Amniotic stem cell (primary cell): Measurements from ENCODE around the gene SSBP3.
"Not testable (repeated sequence)": the region's sequence is repeated elsewhere in the genome, so short reads cannot be mapped to it uniquely, and the experiment has no call there.

Experiments
- DNase-seq: peaks from one replicate; lab custom pipeline; 2025; lab: John Stamatoyannopoulos, UW

SSBP3 gene

GRCh38 chr1:54220004-54220811 is 186.0 kb downstream of the SSBP3 start:
- no peak for DNase-seq

GRCh38 chr1:54219688-54220003 is 186.5 kb downstream of the SSBP3 start:
- no peak for DNase-seq

GRCh38 chr1:54218883-54219687 is 187.1 kb downstream of the SSBP3 start:
- no peak for DNase-seq

GRCh38 chr1:54215523-54215922 is 190.7 kb downstream of the SSBP3 start:
- DNase-seq = no peak

- DNase-seq = no peak
Observed at GRCh38 chr1:54212872-54213271, 193.3 kb downstream of the SSBP3 start.

- not testable (repeated sequence) for DNase-seq
Observed at GRCh38 chr1:54207896-54208295, 198.3 kb downstream of the SSBP3 start.

- DNase-seq = no peak
Observed at GRCh38 chr1:54207287-54207686, 198.9 kb downstream of the SSBP3 start.

- no peak for DNase-seq
Observed at GRCh38 chr1:54204199-54204598, 202.0 kb downstream of the SSBP3 start.

- no peak for DNase-seq
Observed at GRCh38 chr1:54200519-54200997, 205.6 kb downstream of the SSBP3 start.

- DNase-seq = peak; percentile 91
Observed at GRCh38 chr1:54199765-54200518, 206.3 kb downstream of the SSBP3 start, which contains the start of the genes CYB5RL and MRPL37. Gene CYB5RL, minus strand, starts transcription at chr1:54200030. Its CDS starts 4,414 bp downstream, at chr1:54195616. Gene MRPL37, plus strand, starts transcription at chr1:54200167. Its CDS starts 77 bp downstream, at chr1:54200244.

GRCh38 chr1:54199151-54199764 is 206.9 kb downstream of the SSBP3 start:
- DNase-seq = no peak

- DNase-seq = no peak
Observed at GRCh38 chr1:54193453-54193852, 212.7 kb downstream of the SSBP3 start.

GRCh38 chr1:54191525-54191924 is 214.7 kb downstream of the SSBP3 start:
- no peak for DNase-seq

GRCh38 chr1:54190526-54190925 is 215.7 kb downstream of the SSBP3 start:
- no peak for DNase-seq

GRCh38 chr1:54188291-54188690 is 217.9 kb downstream of the SSBP3 start:
- no peak for DNase-seq

GRCh38 chr1:54186056-54186455 is 220.1 kb downstream of the SSBP3 start:
- DNase-seq = no peak

GRCh38 chr1:54180701-54181360 is 225.4 kb downstream of the SSBP3 start:
- no peak for DNase-seq

GRCh38 chr1:54178296-54179070 is 227.7 kb downstream of the SSBP3 start:
- no peak for DNase-seq

GRCh38 chr1:54177726-54178125 is 228.5 kb downstream of the SSBP3 start:
- no peak for DNase-seq

GRCh38 chr1:54176621-54177327 is 229.4 kb downstream of the SSBP3 start:
- no peak for DNase-seq
